Measurements from ENCODE around the gene SLC22A3.

DNA sequence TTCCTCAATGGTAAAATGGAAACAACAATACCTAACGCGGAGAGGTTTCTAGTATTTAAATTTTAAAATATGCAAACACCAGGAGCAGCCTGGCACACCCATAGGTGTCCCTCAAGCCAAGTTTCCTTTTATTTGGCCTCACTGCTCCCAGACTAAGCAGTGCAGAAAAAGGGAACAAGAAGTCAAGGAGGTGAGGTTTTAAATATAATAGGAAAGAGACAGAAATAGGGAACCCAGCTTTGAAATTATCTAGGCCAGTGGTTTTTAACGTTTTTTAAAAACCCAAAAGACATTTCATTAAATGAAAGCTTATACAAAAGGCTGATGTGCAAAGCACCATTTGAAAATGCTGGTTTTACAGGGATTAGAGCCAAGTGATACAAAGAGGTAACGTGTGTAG, 109.6 kb downstream of the SLC22A3 start:
- TF ChIP-seq CTCF (IDR thresholded peaks at IDR 0.05) (no peak), POLR2A (IDR thresholded peaks at IDR 0.05) (no peak)

Measured in uterus (tissue), 2 donors.